22Rv1 (cell line): ENCODE results near the gene NXPH1.

Experiments
- H3K27ac ChIP-seq: fragments of 450-650 bp; 2 replicates; pipeline ENCODE4 v1.5.1; 2017
- ZFX ChIP-seq: fragments of 450-650 bp; IDR thresholded peaks from 2 replicates; pipeline ENCODE4 v1.6.1; 2017; ENCODE audit warnings: antibody characterized with exemption, borderline replicate concordance
- TF ChIP-seq, protein P1 (sequence below): fragments of 450-650 bp; IDR thresholded peaks from 2 replicates; pipeline ENCODE4 v1.5.1; 2017; ENCODE audit warnings: mild to moderate bottlenecking

NXPH1 gene

DNA sequence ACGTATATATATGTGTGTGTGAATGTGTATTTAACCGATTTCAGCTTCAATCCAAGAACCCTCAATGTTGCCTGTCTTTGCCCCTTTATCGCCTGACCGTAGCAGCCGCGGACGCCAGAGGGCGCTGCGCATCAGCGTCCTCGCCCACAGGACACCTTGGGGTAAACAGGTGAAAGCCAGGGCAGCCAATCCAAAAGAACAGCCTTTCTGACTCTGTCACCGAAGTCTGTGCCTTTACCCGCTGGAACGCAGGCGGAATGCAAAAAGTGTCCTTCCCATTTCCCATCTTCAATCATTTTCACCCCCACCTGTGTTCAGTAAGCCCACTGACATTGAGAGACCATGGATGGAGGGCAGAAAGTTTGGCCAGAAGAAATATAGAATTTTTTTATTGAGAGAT lies 3.6 kb downstream of the NXPH1 start:
- no peak for TF ChIP-seq ZFX
- TF ChIP-seq, protein P1, sequence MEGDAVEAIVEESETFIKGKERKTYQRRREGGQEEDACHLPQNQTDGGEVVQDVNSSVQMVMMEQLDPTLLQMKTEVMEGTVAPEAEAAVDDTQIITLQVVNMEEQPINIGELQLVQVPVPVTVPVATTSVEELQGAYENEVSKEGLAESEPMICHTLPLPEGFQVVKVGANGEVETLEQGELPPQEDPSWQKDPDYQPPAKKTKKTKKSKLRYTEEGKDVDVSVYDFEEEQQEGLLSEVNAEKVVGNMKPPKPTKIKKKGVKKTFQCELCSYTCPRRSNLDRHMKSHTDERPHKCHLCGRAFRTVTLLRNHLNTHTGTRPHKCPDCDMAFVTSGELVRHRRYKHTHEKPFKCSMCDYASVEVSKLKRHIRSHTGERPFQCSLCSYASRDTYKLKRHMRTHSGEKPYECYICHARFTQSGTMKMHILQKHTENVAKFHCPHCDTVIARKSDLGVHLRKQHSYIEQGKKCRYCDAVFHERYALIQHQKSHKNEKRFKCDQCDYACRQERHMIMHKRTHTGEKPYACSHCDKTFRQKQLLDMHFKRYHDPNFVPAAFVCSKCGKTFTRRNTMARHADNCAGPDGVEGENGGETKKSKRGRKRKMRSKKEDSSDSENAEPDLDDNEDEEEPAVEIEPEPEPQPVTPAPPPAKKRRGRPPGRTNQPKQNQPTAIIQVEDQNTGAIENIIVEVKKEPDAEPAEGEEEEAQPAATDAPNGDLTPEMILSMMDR, result peak; percentile 99
- no peak overlapping the region for H3K27ac ChIP-seq

DNA sequence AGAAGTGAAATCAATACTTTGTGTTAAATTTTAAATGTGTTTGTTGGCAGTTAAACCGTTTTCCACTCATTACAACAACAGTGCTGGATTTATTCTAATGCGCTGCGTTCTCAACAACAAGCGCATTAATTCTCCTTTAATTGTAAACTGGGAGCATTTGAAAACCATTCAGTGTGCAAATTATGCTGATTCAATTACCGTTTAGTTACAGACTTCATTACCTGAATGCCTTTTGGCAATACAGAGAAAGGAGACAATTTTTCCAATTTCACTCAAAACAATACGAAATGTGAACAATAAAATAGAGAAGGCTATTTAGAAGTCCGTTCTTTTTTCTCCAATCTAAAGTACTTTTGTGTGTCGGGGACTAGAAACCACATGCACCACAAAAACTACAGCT lies 4.2 kb downstream of the NXPH1 start:
- TF ChIP-seq ZFX, result no peak
- TF ChIP-seq, protein P1, result no peak

DNA sequence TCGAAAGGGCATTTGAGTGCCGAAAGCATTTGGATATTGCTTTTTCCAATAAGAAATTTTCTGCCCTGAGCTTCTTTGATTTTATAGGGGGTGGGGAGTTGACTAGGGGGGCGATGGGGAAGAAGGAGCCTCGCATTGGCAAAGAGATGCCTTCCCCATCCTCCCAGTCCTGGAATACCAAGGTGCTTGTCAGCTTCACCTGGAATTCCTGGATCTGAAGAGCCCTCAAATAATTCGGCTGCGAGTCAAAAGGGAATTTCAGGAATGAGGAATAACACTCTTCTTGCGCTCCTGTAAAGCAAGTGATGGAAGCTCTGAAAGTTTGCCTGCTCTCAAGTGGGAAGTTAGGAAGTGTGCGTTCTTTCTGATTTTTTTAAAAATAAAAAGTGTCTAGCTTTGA lies 7.3 kb downstream of the NXPH1 start:
- TF ChIP-seq, protein P1, result no peak
- TF ChIP-seq ZFX, result no peak

More for the DNA sequence above, 4.2 kb downstream of the NXPH1 start:
- H3K27ac ChIP-seq, result no peak overlapping the region

DNA sequence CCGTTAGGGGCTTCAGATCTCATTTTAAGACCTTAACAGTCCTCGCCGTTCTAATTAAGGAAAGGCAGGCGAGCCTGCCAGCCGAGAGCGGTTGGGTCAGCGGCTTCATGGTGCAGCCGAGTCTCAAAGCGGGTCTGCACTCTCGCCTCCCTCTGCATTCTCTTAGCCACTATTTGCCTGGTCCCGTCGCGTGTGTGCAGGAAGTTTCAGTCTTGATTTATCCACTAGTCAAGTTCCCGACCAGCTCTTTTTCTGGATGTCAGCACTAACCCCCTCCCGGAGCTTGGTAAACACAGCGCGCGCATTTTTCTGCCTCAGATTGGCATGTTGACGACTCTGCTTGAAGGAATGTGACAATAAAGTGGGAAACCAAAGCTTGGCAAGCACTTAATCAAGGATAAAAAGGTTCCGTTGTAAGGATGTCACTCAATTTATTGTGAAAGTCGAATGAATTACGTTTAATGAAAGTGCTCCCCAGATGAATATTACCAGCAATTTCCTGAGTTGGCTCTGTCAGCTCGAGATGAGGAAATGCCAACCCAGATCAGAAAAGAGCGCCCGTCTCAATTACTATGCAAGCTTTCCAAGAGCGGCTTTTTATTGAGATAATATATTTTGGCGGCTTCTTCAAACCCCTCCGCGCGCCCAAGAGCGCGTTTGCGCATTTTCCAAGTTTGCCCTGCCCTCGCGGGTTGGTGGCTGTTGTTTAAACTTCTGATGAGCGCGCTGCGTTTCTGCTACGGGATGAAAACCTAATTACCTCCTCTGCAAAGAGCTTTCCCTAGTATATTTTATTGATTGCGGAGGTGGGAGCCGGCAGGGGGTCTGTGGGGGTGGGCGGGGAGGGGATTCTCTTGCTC lies 7.9 kb downstream of the NXPH1 start:
- H3K27ac ChIP-seq, result no peak overlapping the region
- TF ChIP-seq, protein P1, result no peak

More for the DNA sequence above, 7.3 kb downstream of the NXPH1 start:
- H3K27ac ChIP-seq, result no peak overlapping the region

DNA sequence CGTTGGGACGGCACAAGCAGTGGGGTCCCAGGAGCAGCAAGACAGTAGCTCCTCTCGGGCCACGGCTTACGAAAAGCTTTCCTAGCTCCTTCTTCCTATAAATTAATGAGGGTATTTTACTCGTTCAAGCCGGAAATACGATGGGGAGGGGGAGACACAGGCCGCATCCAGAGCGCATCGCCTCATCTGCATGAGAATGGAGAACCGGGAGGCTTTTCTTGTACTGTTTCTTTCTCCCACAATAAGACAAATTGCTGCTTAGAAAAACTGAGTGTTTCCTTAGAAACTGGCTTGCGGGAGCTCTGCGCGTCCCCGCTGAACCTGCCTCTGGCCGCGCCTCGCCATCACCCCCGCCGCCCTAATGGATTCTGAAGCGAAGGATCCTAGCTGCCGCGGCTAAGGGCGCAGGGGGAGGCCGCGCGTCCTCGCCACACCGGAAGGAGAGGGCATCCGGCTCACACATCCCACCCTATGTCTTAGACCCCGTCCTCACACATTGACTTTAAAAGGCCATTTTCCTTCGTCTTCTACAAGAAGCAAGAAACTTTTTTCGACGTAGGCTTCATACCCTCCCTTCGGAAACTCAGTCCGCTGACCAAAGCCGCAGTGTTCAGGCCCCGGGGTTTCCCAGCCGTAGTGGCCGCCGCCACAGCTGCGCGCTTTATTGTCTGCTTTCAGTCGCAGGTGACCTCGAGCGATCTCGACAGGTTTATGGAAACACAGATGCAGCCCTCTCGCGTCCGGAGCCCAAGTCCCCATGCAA lies 8.8 kb downstream of the NXPH1 start:
- H3K27ac ChIP-seq, result no peak overlapping the region

DNA sequence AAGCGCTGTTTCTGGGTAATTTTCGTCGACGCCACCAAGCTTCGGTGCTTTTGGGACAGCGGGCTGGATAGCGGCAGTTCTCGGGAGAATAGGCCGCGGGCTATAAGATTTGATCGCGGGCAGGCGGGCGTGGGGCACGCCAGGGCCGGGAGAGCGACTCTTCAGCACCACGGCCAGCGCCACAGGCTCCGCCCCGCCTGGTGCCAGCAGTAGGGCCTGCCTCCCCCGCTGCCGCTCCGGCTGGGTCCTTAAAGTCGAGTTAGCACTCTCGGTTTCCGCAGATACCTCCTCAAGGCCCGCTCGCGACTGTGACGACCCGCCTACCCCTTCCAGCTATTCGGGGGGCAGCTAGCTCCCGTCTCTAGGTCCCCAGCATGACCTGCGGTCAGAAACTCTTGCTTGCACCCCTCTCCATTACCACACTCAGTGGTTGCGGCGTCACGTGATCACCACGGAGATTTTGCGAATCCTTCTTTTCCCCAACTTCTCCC lies 9.4 kb downstream of the NXPH1 start:
- TF ChIP-seq, protein P1, result no peak
- no peak for TF ChIP-seq ZFX
- H3K27ac ChIP-seq, result no peak overlapping the region

More for the DNA sequence above, 8.8 kb downstream of the NXPH1 start:
- TF ChIP-seq, protein P1, result no peak
- no peak for TF ChIP-seq ZFX
